Mucosa of stomach (tissue), 1 donor: ENCODE results near the gene LMF1.

Experiments
- H3K27me3 ChIP-seq: one replicate; pipeline ENCODE4 v1.7.0; 2013; ENCODE audit warnings: mild to moderate bottlenecking, low read length; ENCODE audit not compliant: control insufficient read depth, insufficient read depth
- H3K36me3 ChIP-seq: one replicate; pipeline ENCODE4 v1.7.0; 2013; ENCODE audit warnings: low read length; ENCODE audit not compliant: control insufficient read depth, insufficient read depth
- H3K4me1 ChIP-seq: one replicate; pipeline ENCODE4 v1.7.0; 2013; ENCODE audit warnings: mild to moderate bottlenecking, low read length; ENCODE audit not compliant: control insufficient read depth, insufficient read depth
- H3K4me3 ChIP-seq: one replicate; pipeline ENCODE4 v1.7.0; 2013; ENCODE audit warnings: low read length
- H3K9ac ChIP-seq: one replicate; pipeline ENCODE4 v1.7.0; 2013; ENCODE audit warnings: mild to moderate bottlenecking, low read length, moderate library complexity
- H3K9me3 ChIP-seq: one replicate; pipeline ENCODE4 v1.7.0; 2013; ENCODE audit warnings: mild to moderate bottlenecking, low read length, moderate library complexity; ENCODE audit not compliant: control insufficient read depth
- donor health status: Pancreatic carcinoma.

The LMF1 gene

GRCh38 chr16:970766-971581, at the start of gene LMF1:
LMF1 (minus strand) TSS chr16:970984; CDS start chr16:970980, 4 bp downstream.
- Histone ChIP-seq H3K9me3 (peaks cover 3% of the 10 kb centered on the region), H3K36me3 (no peaks in the 10 kb centered on the region), H3K4me1 (peaks cover 24% of the 10 kb centered on the region), H3K9ac (peak within 1 kb of the TSS; percentile 78), H3K27me3 (peaks cover 27% of the 10 kb centered on the region), H3K4me3 (peak within 1 kb of the TSS; percentile 50)

- H3K9me3 ChIP-seq = no peaks in the 10 kb centered on the region
- H3K36me3 ChIP-seq = no peaks in the 10 kb centered on the region
- H3K4me1 ChIP-seq = peaks cover 7% of the 10 kb centered on the region
- H3K9ac ChIP-seq = no peak overlapping the region
- H3K27me3 ChIP-seq = peaks cover 40% of the 10 kb centered on the region
- no peak overlapping the region for H3K4me3 ChIP-seq
These were observed 49.3 kb upstream of the LMF1 start for GRCh38 chr16:1020091-1020399.

- H3K27me3 ChIP-seq = peaks cover 39% of the 10 kb centered on the region
- peaks cover 7% of the 10 kb centered on the region for H3K4me1 ChIP-seq
- H3K9me3 ChIP-seq = no peaks in the 10 kb centered on the region
- no peak overlapping the region for H3K4me3 ChIP-seq
- H3K9ac ChIP-seq = no peak overlapping the region
- no peaks in the 10 kb centered on the region for H3K36me3 ChIP-seq
These were observed 48.7 kb upstream of the LMF1 start for GRCh38 chr16:1019231-1020090.

- H3K9me3 ChIP-seq = no peaks in the 10 kb centered on the region
- peaks cover 39% of the 10 kb centered on the region for H3K27me3 ChIP-seq
- H3K4me1 ChIP-seq = peaks cover 7% of the 10 kb centered on the region
- no peak overlapping the region for H3K9ac ChIP-seq
- H3K36me3 ChIP-seq = no peaks in the 10 kb centered on the region
- H3K4me3 ChIP-seq = no peak overlapping the region
These were observed 47.8 kb upstream of the LMF1 start for GRCh38 chr16:1018447-1019198.

GRCh38 chr16:1014771-1015495, 44.1 kb upstream of the LMF1 start:
- Histone ChIP-seq H3K4me3 (no peak overlapping the region), H3K36me3 (no peaks in the 10 kb centered on the region), H3K9ac (no peak overlapping the region), H3K4me1 (peaks cover 7% of the 10 kb centered on the region), H3K9me3 (no peaks in the 10 kb centered on the region), H3K27me3 (peaks cover 17% of the 10 kb centered on the region)

GRCh38 chr16:1014221-1014620, 43.4 kb upstream of the LMF1 start:
- no peak overlapping the region for H3K9ac ChIP-seq
- H3K27me3 ChIP-seq = peaks cover 11% of the 10 kb centered on the region
- H3K36me3 ChIP-seq = no peaks in the 10 kb centered on the region
- H3K4me3 ChIP-seq = no peak overlapping the region
- H3K9me3 ChIP-seq = no peaks in the 10 kb centered on the region
- H3K4me1 ChIP-seq = no peaks in the 10 kb centered on the region

GRCh38 chr16:1013593-1013900, 42.8 kb upstream of the LMF1 start:
- Histone ChIP-seq H3K9me3 (no peaks in the 10 kb centered on the region), H3K9ac (no peak overlapping the region), H3K4me3 (no peak overlapping the region), H3K4me1 (no peaks in the 10 kb centered on the region), H3K27me3 (peaks cover 8% of the 10 kb centered on the region), H3K36me3 (no peaks in the 10 kb centered on the region)

GRCh38 chr16:1012722-1013592, 42.2 kb upstream of the LMF1 start:
- Histone ChIP-seq H3K27me3 (peaks cover 7% of the 10 kb centered on the region), H3K4me3 (no peak overlapping the region), H3K4me1 (no peaks in the 10 kb centered on the region), H3K9me3 (no peaks in the 10 kb centered on the region), H3K36me3 (no peaks in the 10 kb centered on the region), H3K9ac (no peak overlapping the region)

GRCh38 chr16:1012135-1012534, 41.4 kb upstream of the LMF1 start:
- H3K36me3 ChIP-seq = no peaks in the 10 kb centered on the region
- no peaks in the 10 kb centered on the region for H3K9me3 ChIP-seq
- no peak overlapping the region for H3K4me3 ChIP-seq
- H3K27me3 ChIP-seq = peaks cover 7% of the 10 kb centered on the region
- H3K4me1 ChIP-seq = no peaks in the 10 kb centered on the region
- no peak overlapping the region for H3K9ac ChIP-seq

- no peaks in the 10 kb centered on the region for H3K9me3 ChIP-seq
- no peak overlapping the region for H3K4me3 ChIP-seq
- no peaks in the 10 kb centered on the region for H3K36me3 ChIP-seq
- H3K27me3 ChIP-seq = peaks cover 7% of the 10 kb centered on the region
- H3K4me1 ChIP-seq = no peaks in the 10 kb centered on the region
- H3K9ac ChIP-seq = no peak overlapping the region
These were observed 40.7 kb upstream of the LMF1 start for GRCh38 chr16:1011316-1012082.
